ENCODE data around the gene PCNX2. TPM values are rescaled to one million over a fixed set of nuclear protein-coding genes. Genes with fewer than 3 reads are reported as not detected.

PCNX2 gene
- total and polyA plus RNA-seq, 3 donors from 2014 or later = 8.4 to 28.9 (median 27.6) TPM

DNA sequence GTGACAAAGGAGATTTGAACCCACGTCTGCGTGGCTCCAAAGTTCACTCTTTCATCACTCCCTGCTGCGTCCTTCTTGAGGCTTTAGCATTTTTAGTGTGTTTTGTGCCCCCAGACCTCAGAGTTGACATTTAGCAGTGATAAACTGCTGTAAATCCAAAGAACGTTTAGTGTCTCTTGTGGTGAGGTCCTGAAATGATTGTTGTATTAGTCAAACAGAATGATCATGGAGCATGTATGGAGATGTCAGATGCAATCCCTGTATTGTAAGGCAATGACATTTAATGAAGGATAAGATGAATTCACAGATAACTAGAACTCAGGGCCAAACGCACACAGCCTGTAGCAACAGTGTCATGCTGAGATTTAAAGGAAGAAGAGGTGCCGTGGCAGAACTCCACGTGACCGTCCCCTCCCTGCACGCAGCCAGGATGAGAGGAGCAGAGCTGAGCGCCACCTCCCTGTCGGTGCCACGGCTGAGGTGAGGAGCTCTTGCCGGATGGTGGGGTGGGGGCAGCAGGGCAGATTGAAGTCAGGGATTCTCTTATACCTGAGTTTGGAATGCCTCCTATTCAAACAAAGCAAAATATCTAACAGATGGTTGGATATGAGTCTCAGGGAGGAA is 315.1 kb downstream of the PCNX2 start:
- peak; percentile 54 for DNase-seq
- TF ChIP-seq POLR2A (IDR thresholded peaks at IDR 0.05) = no peak
- TF ChIP-seq, protein P1, sequence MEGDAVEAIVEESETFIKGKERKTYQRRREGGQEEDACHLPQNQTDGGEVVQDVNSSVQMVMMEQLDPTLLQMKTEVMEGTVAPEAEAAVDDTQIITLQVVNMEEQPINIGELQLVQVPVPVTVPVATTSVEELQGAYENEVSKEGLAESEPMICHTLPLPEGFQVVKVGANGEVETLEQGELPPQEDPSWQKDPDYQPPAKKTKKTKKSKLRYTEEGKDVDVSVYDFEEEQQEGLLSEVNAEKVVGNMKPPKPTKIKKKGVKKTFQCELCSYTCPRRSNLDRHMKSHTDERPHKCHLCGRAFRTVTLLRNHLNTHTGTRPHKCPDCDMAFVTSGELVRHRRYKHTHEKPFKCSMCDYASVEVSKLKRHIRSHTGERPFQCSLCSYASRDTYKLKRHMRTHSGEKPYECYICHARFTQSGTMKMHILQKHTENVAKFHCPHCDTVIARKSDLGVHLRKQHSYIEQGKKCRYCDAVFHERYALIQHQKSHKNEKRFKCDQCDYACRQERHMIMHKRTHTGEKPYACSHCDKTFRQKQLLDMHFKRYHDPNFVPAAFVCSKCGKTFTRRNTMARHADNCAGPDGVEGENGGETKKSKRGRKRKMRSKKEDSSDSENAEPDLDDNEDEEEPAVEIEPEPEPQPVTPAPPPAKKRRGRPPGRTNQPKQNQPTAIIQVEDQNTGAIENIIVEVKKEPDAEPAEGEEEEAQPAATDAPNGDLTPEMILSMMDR (IDR thresholded peaks at IDR 0.05) = no peak
- WGBS, 2 donors = 76% methylated on average over 13 of the region's 13 CpGs
- Histone ChIP-seq H3K9me3 (no peaks in the 10 kb centered on the region), H3K4me1 (peaks cover 17% of the 10 kb centered on the region), H3K27ac (no peak overlapping the region), H3K27me3 (no peaks in the 10 kb centered on the region), H3K4me3 (no peak overlapping the region), H3K36me3 (ENCODE audit: low read depth, missing control alignments) (no peaks in the 10 kb centered on the region)
- intact Hi-C loops (cut with DNase I; ENCODE audit: low total_unique reads) = no loop called here

DNA sequence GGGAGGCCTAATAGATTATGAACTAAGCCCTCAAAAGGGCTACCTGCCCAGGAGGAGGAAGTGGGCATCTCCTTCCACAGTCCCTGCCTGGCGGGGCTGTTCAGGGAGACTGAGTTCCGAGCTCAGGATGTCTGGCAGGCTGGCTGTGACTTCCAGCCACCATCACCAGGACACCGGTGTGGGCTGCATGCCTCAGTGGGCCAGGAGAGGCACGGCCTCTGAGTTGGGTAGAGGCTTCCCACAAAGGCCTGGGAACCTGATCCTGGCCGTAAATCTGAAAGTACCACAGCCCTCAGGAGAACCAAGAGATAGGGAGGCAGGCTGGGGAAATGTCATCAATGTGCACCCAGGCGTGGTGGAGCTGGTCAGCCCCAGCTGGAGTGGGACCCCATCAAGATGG is 316.0 kb downstream of the PCNX2 start:
- H3K27me3 ChIP-seq = no peaks in the 10 kb centered on the region
- H3K27ac ChIP-seq = no peak overlapping the region
- H3K4me1 ChIP-seq = peaks cover 13% of the 10 kb centered on the region
- H3K4me3 ChIP-seq = no peak overlapping the region
- WGBS, 2 donors = 91 to 100% methylated on average over 2 to 6 of the region's 6 CpGs
- no peak for DNase-seq
- intact Hi-C loops (cut with DNase I; ENCODE audit: low total_unique reads) = no loop called here
- no peaks in the 10 kb centered on the region for H3K9me3 ChIP-seq
- H3K36me3 ChIP-seq (ENCODE audit: low read depth, missing control alignments) = no peaks in the 10 kb centered on the region
- TF ChIP-seq, protein P1 (IDR thresholded peaks at IDR 0.05) = no peak
- no peak for TF ChIP-seq POLR2A (IDR thresholded peaks at IDR 0.05)

DNA sequence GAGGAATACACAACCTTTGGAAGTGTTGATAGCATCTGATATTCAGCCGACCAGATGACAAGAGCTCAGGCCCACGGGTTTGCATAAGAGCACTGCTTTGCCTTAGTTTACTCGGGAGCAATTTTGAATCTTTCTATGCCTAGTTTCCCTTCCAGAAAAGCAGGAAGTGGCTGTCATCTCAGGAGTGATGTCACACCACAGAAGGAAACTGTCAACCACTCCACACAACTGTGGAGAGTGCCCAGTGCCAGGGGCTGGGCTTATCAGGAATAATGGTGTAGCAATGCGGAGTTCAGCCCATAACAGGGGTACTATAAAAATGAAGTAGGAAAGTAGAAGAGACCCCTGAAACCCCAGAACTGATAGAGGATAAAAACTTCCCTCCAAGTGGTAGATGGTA is 316.7 kb downstream of the PCNX2 start:
- no peak overlapping the region for H3K27ac ChIP-seq
- DNase-seq = no peak
- TF ChIP-seq POLR2A (IDR thresholded peaks at IDR 0.05) = no peak
- TF ChIP-seq, protein P1 (IDR thresholded peaks at IDR 0.05) = no peak
- intact Hi-C loops (cut with DNase I; ENCODE audit: low total_unique reads) = no loop called here
- no peaks in the 10 kb centered on the region for H3K9me3 ChIP-seq
- 67 to 72% methylated on average over 4 of the region's 4 CpGs for WGBS, 2 donors
- no peaks in the 10 kb centered on the region for H3K27me3 ChIP-seq
- H3K36me3 ChIP-seq (ENCODE audit: low read depth, missing control alignments) = no peaks in the 10 kb centered on the region
- peaks cover 9% of the 10 kb centered on the region for H3K4me1 ChIP-seq
- H3K4me3 ChIP-seq = no peak overlapping the region

DNA sequence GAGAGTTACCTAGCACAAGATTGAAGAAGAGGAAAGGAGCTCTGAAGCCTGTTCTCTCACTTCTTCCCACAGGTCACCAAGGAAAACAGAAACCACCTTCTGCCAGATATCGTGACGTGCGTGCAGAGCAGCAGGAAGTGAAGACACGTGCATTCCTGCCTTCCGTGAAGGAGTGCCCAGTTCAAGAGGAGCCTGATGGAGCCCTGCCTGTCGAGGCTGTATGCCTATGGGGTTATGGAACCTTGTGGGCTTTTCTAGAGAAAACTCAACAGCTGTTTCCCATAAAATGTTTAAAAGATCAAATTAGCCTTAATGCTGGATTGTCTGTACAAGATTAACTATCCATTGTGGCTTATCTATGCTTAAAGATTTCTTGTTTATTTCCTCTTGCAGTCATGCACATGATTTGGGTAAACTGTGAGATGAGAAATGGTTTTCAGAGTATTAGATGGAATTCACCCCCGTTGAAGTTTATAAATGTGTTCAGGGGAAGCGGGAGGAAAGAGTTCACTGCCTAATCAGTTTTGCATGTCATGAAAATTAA is 317.4 kb downstream of the PCNX2 start:
- intact Hi-C loops (cut with DNase I; ENCODE audit: low total_unique reads) = no loop called here
- TF ChIP-seq POLR2A (IDR thresholded peaks at IDR 0.05) = no peak
- TF ChIP-seq, protein P1 (IDR thresholded peaks at IDR 0.05) = no peak
- Histone ChIP-seq H3K4me3 (no peak overlapping the region), H3K4me1 (peaks cover 6% of the 10 kb centered on the region), H3K9me3 (no peaks in the 10 kb centered on the region), H3K27ac (no peak overlapping the region), H3K36me3 (ENCODE audit: low read depth, missing control alignments) (no peaks in the 10 kb centered on the region), H3K27me3 (no peaks in the 10 kb centered on the region)
- 69 to 78% methylated on average over 8 of the region's 8 CpGs for WGBS, 2 donors
- no peak for DNase-seq

DNA sequence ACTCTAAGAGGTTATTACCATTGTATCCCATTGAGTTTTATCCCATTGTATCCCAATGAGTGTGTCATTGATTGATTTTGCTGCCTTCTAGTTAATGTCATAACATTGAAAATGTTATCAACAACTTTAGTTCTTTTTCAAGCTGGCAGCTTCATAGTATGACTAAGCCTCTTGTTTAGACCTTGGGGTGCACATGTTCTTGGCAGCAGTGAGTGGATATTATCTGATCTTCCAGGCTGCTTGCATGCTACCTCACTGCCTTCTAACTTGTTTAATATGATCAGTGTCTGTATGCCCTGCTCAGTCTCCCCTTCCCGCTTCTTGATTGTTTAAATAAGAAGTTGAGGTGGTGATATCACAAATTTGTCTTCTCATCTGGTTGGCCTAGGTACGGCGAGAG is 320.6 kb downstream of the PCNX2 start:
- intact Hi-C loops (cut with DNase I; ENCODE audit: low total_unique reads) = no loop called here
- TF ChIP-seq, protein P1 (IDR thresholded peaks at IDR 0.05) = no peak
- TF ChIP-seq POLR2A (IDR thresholded peaks at IDR 0.05) = no peak
- Histone ChIP-seq H3K9me3 (no peaks in the 10 kb centered on the region), H3K4me1 (no peaks in the 10 kb centered on the region), H3K27ac (no peak overlapping the region), H3K4me3 (no peak overlapping the region), H3K36me3 (ENCODE audit: low read depth, missing control alignments) (peaks cover 3% of the 10 kb centered on the region), H3K27me3 (no peaks in the 10 kb centered on the region)
- WGBS, 2 donors = 95 to 99% methylated on average over 3 of the region's 3 CpGs
- DNase-seq = no peak

Data from testis (tissue), 3 donors.